ENCODE measurements around the gene RARB.

The RARB gene

GRCh38 chr3:25635038-25635437 lies 207.0 kb downstream of the RARB start:
- H3K36me3 Mint-ChIP-seq (ENCODE audit: low read depth) = peaks cover 81% of the 10 kb centered on the region
- peak overlapping the region; percentile 12 for H3K27ac Mint-ChIP-seq
- no peaks in the 10 kb centered on the region for H3K9me3 Mint-ChIP-seq
- no peak overlapping the region for H3K4me3 Mint-ChIP-seq
- H3K4me1 Mint-ChIP-seq (ENCODE audit: low read depth) = peaks cover 8% of the 10 kb centered on the region
- no peak for DNase-seq
- no peaks in the 10 kb centered on the region for H3K27me3 Mint-ChIP-seq
